Transverse colon (tissue), 4 donors: ENCODE results near the gene TPP2. TPM values are rescaled to one million over a fixed set of nuclear protein-coding genes. Genes with fewer than 3 reads are reported as not detected.

Source experiments
- DNase-seq: peaks from one replicate; pipeline ENCODE4 v3.0.0-alpha.2; 2019
- H3K27ac ChIP-seq, 4 donors: fragments of 200-600 bp; sonication (generic); 2 replicates each; pipeline ENCODE4 v1.5.1; 2016 to 2018; ENCODE audit warnings: inconsistent platforms in 4 of 4
- H3K27me3 ChIP-seq: fragments of 200-600 bp; sonication (generic); 2 replicates; pipeline ENCODE4 v1.5.1; 2017; ENCODE audit warnings: inconsistent platforms
- H3K36me3 ChIP-seq, 4 donors: fragments of 200-600 bp; sonication (generic); 2 replicates each; pipeline ENCODE4 v1.5.1; 2017 to 2019; ENCODE audit warnings: inconsistent platforms in 4 of 4
- H3K4me1 ChIP-seq, 4 donors: fragments of 200-600 bp; sonication (generic); 2 replicates each; pipeline ENCODE4 v1.5.1; 2017 to 2020; ENCODE audit warnings: inconsistent platforms in 4 of 4
- H3K4me3 ChIP-seq, 4 donors: fragments of 200-600 bp; sonication (generic); 1 replicate in 1 of 4; 2 replicates in 3 of 4; pipeline versions ENCODE4 v1.5.1 to v1.6.1; 2017 to 2019; ENCODE audit warnings: inconsistent platforms in 4 of 4
- H3K9me3 ChIP-seq, 2 donors: fragments of 200-600 bp; sonication (generic); 2 replicates each; pipeline ENCODE4 v1.5.1; 2017 to 2019; ENCODE audit warnings: inconsistent platforms in 2 of 2
- EP300 ChIP-seq: sonication (generic); formaldehyde crosslinking; IDR thresholded peaks from one replicate; pipeline ENCODE4 v1.6.1; 2017; ENCODE audit warnings: antibody characterized with exemption, low read depth
- POLR2A ChIP-seq: fragments of 450-650 bp; IDR thresholded peaks from one replicate; pipeline ENCODE4 v1.6.1; 2016; ENCODE audit warnings: antibody characterized with exemption, mild to moderate bottlenecking, moderate library complexity
- POLR2AphosphoS5 ChIP-seq, 3 donors: sonication (generic); formaldehyde crosslinking; IDR thresholded peaks; one replicate each; pipeline ENCODE4 v1.6.1; 2016; ENCODE audit warnings: antibody characterized with exemption in 3 of 3
- WGBS, 2 donors: methylation state at CpG; one replicate each; pipeline ENCODE4 v1.1.5; 2018; ENCODE audit warnings: low coverage in 1 of 2; 5-methylcytosine and 5-hydroxymethylcytosine counted together
- in situ Hi-C, 4 donors: fragments of 200-750 bp; cut with MboI; loops; one replicate each; pipeline versions ENCODE4 v1.15.0 to v1.15.1; 2017; ENCODE audit warnings: low sequenced_read_pairs in 3 of 4, low pct_ligation_motif_present in 1 of 4, low pct_unique_long_range_greater_than_20kb in 1 of 4
- intact Hi-C: fragments of 100-400 bp; cut with DNase I; formaldehyde crosslinking; loops from one replicate; pipeline ENCODE4 v1.15.1; 2023; ENCODE audit warnings: low total_unique reads
- total RNA-seq, 4 donors: library from RNA; depleted of rRNA; stranded (reverse); fragments of >200 nt; gene quantifications; one replicate each; pipeline ENCODE4 v1.1.0, GENCODE V29; 2016
- TF ChIP-seq, protein P1 (sequence below), 5 experiments: fragments of 200-600 bp in 3 of 5; fragments of 450-650 bp in 2 of 5; sonication (generic) in 3 of 5; IDR thresholded peaks; 1 replicate in 2 of 5; 2 replicates in 3 of 5; pipeline ENCODE4 v1.5.1; 2016 to 2017; ENCODE audit warnings: antibody characterized with exemption in 5 of 5, inconsistent platforms in 3 of 5, mild to moderate bottlenecking in 2 of 5, moderate library complexity in 1 of 5

Gene TPP2
- total RNA-seq, 4 donors from 2014 or later: 19.1 to 47.8 (median 30.3) TPM

- Histone ChIP-seq H3K27ac (no peak overlapping the region), H3K36me3 (no peaks in the 10 kb centered on the region), H3K9me3 (no peaks in the 10 kb centered on the region), H3K4me3 (no peak overlapping the region), H3K27me3 (no peaks in the 10 kb centered on the region), H3K4me1 (no peaks in the 10 kb centered on the region)
- TF ChIP-seq, protein P1, sequence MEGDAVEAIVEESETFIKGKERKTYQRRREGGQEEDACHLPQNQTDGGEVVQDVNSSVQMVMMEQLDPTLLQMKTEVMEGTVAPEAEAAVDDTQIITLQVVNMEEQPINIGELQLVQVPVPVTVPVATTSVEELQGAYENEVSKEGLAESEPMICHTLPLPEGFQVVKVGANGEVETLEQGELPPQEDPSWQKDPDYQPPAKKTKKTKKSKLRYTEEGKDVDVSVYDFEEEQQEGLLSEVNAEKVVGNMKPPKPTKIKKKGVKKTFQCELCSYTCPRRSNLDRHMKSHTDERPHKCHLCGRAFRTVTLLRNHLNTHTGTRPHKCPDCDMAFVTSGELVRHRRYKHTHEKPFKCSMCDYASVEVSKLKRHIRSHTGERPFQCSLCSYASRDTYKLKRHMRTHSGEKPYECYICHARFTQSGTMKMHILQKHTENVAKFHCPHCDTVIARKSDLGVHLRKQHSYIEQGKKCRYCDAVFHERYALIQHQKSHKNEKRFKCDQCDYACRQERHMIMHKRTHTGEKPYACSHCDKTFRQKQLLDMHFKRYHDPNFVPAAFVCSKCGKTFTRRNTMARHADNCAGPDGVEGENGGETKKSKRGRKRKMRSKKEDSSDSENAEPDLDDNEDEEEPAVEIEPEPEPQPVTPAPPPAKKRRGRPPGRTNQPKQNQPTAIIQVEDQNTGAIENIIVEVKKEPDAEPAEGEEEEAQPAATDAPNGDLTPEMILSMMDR (IDR thresholded peaks at IDR 0.05): no peak
- TF ChIP-seq EP300 (no peak), POLR2A (no peak), POLR2AphosphoS5 (IDR thresholded peaks at IDR 0.05) (no peak)
- WGBS, 2 donors: 57 to 60% methylated on average over 2 to 3 of the region's 3 CpGs
- intact Hi-C loops: loop anchor here (10.0 kb wide), 1 partner anchor 622 kb away; no protein-coding TSS in a partner anchor
- in situ Hi-C loops: loop anchor here in 3 of 4 donors (25.0 kb wide), 1 partner anchor 620 kb away; no protein-coding TSS in a partner anchor
- no peak for DNase-seq
Observed at GRCh38 chr13:102556806-102557205, 40.0 kb upstream of the TPP2 start.

DNA sequence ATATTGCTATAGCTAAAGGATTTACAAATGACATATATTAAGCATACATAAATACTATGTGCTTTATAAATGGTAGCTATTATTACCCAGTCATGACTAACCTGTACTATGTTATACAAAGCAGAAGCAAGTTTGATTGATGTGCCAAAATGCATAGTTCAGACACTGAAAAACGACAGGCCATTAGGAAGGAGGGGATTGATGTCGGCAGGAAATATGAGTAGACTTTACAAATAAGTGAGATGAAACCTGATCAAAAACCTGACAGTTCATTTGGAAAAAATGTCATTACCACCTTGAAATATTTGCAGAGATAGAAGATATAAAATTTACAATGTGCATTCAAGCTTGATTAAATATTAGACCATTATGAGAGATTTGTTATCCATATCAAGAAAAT, 38.8 kb upstream of the TPP2 start:
- Histone ChIP-seq H3K27ac (no peak overlapping the region), H3K9me3 (no peaks in the 10 kb centered on the region), H3K4me1 (no peaks in the 10 kb centered on the region), H3K36me3 (no peaks in the 10 kb centered on the region), H3K27me3 (no peaks in the 10 kb centered on the region), H3K4me3 (no peak overlapping the region)
- 50 to 65% methylated on average over 2 of the region's 2 CpGs for WGBS, 2 donors
- in situ Hi-C loops (loop anchor here in 3 of 4 donors (25.0 kb wide), 1 partner anchor 621 kb away; no protein-coding TSS in a partner anchor), intact Hi-C loops (loop anchor here (10.0 kb wide), 1 partner anchor 623 kb away; no protein-coding TSS in a partner anchor)
- DNase-seq: no peak
- TF ChIP-seq POLR2AphosphoS5 (IDR thresholded peaks at IDR 0.05): no peak
- TF ChIP-seq EP300: no peak
- TF ChIP-seq POLR2A: no peak
- TF ChIP-seq, protein P1 (IDR thresholded peaks at IDR 0.05): no peak

DNA sequence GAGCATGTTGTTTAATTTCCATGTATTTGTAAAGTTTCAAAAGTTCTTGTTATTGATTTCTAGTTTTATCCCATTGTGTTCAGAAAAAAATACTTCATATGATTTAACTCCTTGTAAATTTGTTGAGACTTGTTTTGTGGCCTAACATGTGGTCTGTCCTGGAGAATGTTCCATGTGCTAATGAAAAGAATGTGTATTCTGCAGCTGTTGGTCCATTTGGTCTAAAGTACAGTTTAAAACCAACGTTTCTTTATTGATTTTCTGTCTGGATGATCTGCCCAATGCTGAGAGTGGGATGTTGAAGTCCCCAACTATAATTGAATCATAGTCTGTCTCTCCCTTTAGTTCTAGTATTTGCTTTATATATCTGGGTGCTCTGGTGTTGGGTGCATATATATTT, 34.9 kb upstream of the TPP2 start:
- no peaks in the 10 kb centered on the region for H3K27me3 ChIP-seq
- 25 to 33% methylated on average over 1 of the region's 1 CpG for WGBS, 2 donors
- no peaks in the 10 kb centered on the region for H3K9me3 ChIP-seq
- in situ Hi-C loops (loop anchor here in 3 of 4 donors (25.0 kb wide), 1 partner anchor 625 kb away; no protein-coding TSS in a partner anchor), intact Hi-C loops (no loop called here)
- DNase-seq: no peak
- no peak overlapping the region for H3K27ac ChIP-seq
- no peaks in the 10 kb centered on the region for H3K36me3 ChIP-seq
- TF ChIP-seq POLR2AphosphoS5 (IDR thresholded peaks at IDR 0.05) (no peak), EP300 (no peak), POLR2A (no peak)
- TF ChIP-seq, protein P1 (IDR thresholded peaks at IDR 0.05): no peak
- H3K4me3 ChIP-seq: no peak overlapping the region
- no peaks in the 10 kb centered on the region for H3K4me1 ChIP-seq

GRCh38 chr13:102563267-102563666, 33.5 kb upstream of the TPP2 start:
- H3K9me3 ChIP-seq: no peaks in the 10 kb centered on the region
- H3K27ac ChIP-seq: no peak overlapping the region
- no peaks in the 10 kb centered on the region for H3K36me3 ChIP-seq
- H3K27me3 ChIP-seq: no peaks in the 10 kb centered on the region
- H3K4me1 ChIP-seq: no peaks in the 10 kb centered on the region
- 78 to 82% methylated on average over 2 of the region's 2 CpGs for WGBS, 2 donors
- in situ Hi-C loops (loop anchor here in 3 of 4 donors (25.0 kb wide), 1 partner anchor 626 kb away; no protein-coding TSS in a partner anchor), intact Hi-C loops (no loop called here)
- no peak for DNase-seq
- TF ChIP-seq EP300: no peak
- no peak overlapping the region for H3K4me3 ChIP-seq

DNA sequence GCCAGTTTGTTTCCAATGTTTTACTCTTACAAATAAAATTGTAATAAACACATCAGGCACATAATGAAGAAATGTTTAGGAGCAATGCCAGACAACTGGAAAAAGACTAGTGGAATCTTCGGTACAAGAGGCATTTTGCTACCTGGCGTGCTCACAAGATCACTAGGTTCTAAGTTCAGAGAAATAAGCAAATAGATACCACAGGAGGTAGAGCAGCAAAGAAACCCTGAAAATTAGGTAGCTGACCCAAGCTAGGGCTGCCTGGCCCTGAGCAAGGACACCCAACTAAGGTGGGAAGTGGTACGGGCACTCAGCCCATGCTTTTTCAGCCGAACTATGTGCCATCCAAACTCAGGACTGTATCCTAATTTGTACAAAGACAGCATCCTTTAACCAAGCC, 32.2 kb upstream of the TPP2 start:
- in situ Hi-C loops: loop anchor here in 3 of 4 donors (25.0 kb wide), 1 partner anchor 627 kb away; no protein-coding TSS in a partner anchor
- 83 to 93% methylated on average over 4 of the region's 4 CpGs for WGBS, 2 donors
- Histone ChIP-seq H3K4me1 (no peaks in the 10 kb centered on the region), H3K27ac (no peak overlapping the region), H3K9me3 (no peaks in the 10 kb centered on the region), H3K4me3 (no peak overlapping the region), H3K27me3 (no peaks in the 10 kb centered on the region), H3K36me3 (no peaks in the 10 kb centered on the region)
- intact Hi-C loops: no loop called here
- DNase-seq: no peak
- TF ChIP-seq, protein P1 (IDR thresholded peaks at IDR 0.05): no peak
- TF ChIP-seq EP300: no peak
- TF ChIP-seq POLR2AphosphoS5 (IDR thresholded peaks at IDR 0.05): no peak
